Measurements from ENCODE around the gene FAM43A. TPM values are rescaled to one million over a fixed set of nuclear protein-coding genes. Genes with fewer than 3 reads are reported as not detected.
A peak's percentile ranks its signal among the peaks of the same experiment; 100 is the strongest.

The FAM43A gene
- total RNA-seq, 1 experiment from 2014 or later = 9.6 TPM

DNA sequence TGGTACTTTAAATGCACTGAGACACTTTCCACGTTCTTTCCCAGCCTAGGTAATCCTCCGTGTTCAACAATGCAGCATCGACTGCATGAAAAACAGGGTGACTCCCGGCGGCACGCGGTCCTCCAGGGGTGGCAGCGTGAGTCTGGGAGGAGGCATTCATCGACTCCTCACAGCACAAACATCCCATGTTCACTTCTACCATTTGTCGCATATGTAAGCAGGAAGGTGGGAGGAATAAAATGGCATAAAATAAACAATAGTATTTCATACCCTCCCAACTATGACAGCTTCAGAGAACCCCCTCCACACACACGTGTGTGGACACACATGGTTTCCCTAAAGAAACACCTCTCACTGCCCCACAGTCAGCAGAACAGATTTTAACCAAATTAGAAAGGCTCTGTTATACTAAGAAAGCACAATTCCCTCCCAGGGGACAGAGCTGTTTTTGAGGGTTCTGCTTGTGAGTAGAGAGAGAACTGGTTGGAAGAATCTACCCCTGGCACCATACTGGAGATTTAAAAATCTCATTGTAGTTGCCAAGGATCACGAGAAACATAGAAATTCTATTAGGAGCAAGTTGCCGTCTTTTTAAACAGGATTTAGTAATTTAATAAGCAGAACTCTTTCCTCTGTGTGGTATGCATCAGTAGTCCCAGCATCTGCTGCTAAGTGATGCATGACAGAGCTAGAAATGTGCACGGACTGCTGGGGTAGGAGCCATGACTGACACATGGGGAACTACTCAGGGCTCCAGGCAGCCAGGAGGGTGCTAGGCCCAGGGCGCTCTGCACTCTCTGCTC, 6.0 kb downstream of the FAM43A start:
- in situ Hi-C loops (cut with HindIII; ENCODE audit: low sequenced_read_pairs) = no loop called here

DNA sequence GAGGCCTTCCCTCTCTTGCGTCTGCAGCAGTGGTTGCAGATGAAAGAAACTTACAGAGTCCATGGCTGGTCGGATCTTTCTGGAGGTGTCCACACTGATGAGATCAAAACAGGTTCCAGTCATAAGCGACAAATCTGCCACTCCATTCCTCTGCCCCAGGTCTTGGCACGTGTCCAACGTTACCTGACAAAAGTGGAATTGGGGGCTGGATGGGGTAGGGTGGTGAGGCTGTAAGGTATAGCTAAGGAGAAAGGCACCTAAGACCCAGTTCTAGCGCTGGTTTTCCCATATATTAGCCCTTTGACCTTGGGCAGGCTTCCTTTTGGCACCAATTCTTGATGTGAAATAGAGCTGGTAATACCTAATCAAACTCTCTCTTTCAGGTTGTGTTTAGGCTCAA, 11.0 kb downstream of the FAM43A start:
- in situ Hi-C loops (cut with HindIII; ENCODE audit: low sequenced_read_pairs) = no loop called here
- DNase-seq (ENCODE audit: low spot score) = no peak

More for the DNA sequence above, 6.0 kb downstream of the FAM43A start:
- DNase-seq (ENCODE audit: low spot score) = no peak

GRCh38 chr3:194702545-194702944, 16.9 kb downstream of the FAM43A start:
- in situ Hi-C loops (cut with HindIII; ENCODE audit: low sequenced_read_pairs) = no loop called here
- DNase-seq (ENCODE audit: low spot score) = no peak

GRCh38 chr3:194705227-194705626, 19.5 kb downstream of the FAM43A start:
- in situ Hi-C loops (cut with HindIII; ENCODE audit: low sequenced_read_pairs) = no loop called here

DNA sequence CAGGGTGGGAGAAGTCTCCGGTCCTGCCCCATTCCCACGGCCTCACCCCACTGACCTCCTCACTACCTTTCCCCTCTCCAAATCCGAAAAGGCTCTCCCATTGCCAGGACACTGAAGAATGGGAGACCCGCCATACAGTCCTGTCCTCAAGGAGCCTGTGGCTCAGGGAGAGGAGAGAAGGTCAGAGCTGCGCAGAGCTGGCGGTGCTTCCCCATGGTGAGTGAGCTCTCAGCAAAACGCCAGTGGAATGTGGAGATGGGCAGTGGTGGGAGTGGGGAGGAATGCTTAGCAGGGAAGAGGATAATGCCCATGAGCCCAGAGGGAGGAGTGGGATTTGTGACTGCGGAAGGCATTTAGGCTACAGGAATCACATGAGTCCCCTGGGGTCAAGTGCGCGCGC, 20.1 kb downstream of the FAM43A start:
- in situ Hi-C loops (cut with HindIII; ENCODE audit: low sequenced_read_pairs) = no loop called here
- DNase-seq (ENCODE audit: low spot score) = no peak

More at GRCh38 chr3:194705227-194705626, 19.5 kb downstream of the FAM43A start:
- DNase-seq (ENCODE audit: low spot score) = no peak

DNA sequence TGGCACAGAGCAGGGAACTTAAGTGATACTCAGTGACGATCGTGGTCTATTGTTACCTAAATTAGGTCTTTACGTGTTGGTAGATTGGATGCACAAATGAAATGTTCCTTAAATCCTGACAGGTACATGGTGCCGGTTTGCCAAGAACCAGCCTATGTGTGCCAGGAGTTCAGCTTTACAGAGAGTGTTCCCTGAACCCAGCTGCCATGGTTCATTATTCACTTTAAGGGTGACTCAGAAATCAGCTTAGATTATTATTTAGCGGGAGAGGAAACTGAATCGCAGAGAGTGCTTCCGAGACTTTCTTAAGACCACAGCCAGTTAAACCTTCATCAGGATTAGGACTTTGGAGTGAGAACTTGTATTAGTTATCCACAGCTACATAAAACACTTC, 21.5 kb downstream of the FAM43A start:
- DNase-seq (ENCODE audit: low spot score) = no peak
- in situ Hi-C loops (cut with HindIII; ENCODE audit: low sequenced_read_pairs) = no loop called here

DNA sequence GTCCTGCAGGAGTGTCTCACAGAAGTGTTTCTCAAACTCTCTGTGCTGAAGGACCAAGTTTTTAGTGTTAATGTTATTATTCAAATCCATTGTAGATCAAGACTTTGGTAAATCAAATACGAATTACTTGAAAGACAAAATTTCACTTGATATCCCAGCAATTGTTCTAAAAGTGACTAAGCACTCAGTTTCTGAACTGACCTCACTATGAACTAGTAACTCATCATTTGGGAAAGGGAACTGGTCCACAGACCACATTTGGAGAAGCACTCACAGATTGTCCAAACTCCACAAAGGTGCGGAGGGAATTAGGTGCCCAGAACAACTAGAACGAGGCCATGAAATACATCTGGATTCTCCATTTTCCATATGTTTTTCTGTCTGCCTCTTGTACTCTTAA, 25.6 kb downstream of the FAM43A start:
- no peak for DNase-seq (ENCODE audit: low spot score)
- in situ Hi-C loops (cut with HindIII; ENCODE audit: low sequenced_read_pairs) = no loop called here

DNA sequence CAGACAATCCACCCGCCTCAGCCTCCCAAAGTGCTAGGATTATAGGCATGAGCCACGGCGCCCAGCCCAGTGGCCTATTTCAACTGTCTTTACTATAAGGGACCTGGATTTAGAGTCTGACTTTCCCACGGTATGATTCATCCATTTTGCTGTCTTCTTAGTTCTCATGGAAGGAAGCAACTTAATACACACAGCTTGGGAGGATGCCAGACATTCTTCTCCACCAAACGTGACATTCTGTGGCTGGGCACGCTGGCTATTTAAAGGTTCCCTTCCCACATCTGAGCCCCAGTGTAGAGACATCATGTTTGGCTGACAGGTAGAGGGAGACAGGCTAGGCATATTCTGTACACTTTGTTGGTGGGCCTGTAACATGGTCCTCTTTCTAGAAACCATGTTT, 26.2 kb downstream of the FAM43A start:
- in situ Hi-C loops (cut with HindIII; ENCODE audit: low sequenced_read_pairs) = no loop called here
- DNase-seq (ENCODE audit: low spot score) = no peak

- in situ Hi-C loops (cut with HindIII; ENCODE audit: low sequenced_read_pairs) = no loop called here
- no peak for DNase-seq (ENCODE audit: low spot score)
These were observed 27.8 kb downstream of the FAM43A start for GRCh38 chr3:194713299-194714136.

GRCh38 chr3:194714137-194714455, 28.4 kb downstream of the FAM43A start:
- no peak for DNase-seq (ENCODE audit: low spot score)
- in situ Hi-C loops (cut with HindIII; ENCODE audit: low sequenced_read_pairs) = no loop called here

GRCh38 chr3:194714564-194714963, 28.9 kb downstream of the FAM43A start:
- in situ Hi-C loops (cut with HindIII; ENCODE audit: low sequenced_read_pairs) = no loop called here
- DNase-seq (ENCODE audit: low spot score) = no peak

- no peak for DNase-seq (ENCODE audit: low spot score)
- in situ Hi-C loops (cut with HindIII; ENCODE audit: low sequenced_read_pairs) = no loop called here
These were observed 29.5 kb downstream of the FAM43A start for GRCh38 chr3:194715022-194715800.

GRCh38 chr3:194718079-194718478, 32.4 kb downstream of the FAM43A start:
- in situ Hi-C loops (cut with HindIII; ENCODE audit: low sequenced_read_pairs) = no loop called here
- peak; percentile 26 for DNase-seq (ENCODE audit: low spot score)

GRCh38 chr3:194720048-194720447, 34.4 kb downstream of the FAM43A start:
- no peak for DNase-seq (ENCODE audit: low spot score)
- in situ Hi-C loops (cut with HindIII; ENCODE audit: low sequenced_read_pairs) = no loop called here

GRCh38 chr3:194723846-194724618, 38.3 kb downstream of the FAM43A start:
- in situ Hi-C loops (cut with HindIII; ENCODE audit: low sequenced_read_pairs) = no loop called here
- no peak for DNase-seq (ENCODE audit: low spot score)

- in situ Hi-C loops (cut with HindIII; ENCODE audit: low sequenced_read_pairs) = no loop called here
- no peak for DNase-seq (ENCODE audit: low spot score)
These were observed 39.7 kb downstream of the FAM43A start for GRCh38 chr3:194725346-194725745.

DNA sequence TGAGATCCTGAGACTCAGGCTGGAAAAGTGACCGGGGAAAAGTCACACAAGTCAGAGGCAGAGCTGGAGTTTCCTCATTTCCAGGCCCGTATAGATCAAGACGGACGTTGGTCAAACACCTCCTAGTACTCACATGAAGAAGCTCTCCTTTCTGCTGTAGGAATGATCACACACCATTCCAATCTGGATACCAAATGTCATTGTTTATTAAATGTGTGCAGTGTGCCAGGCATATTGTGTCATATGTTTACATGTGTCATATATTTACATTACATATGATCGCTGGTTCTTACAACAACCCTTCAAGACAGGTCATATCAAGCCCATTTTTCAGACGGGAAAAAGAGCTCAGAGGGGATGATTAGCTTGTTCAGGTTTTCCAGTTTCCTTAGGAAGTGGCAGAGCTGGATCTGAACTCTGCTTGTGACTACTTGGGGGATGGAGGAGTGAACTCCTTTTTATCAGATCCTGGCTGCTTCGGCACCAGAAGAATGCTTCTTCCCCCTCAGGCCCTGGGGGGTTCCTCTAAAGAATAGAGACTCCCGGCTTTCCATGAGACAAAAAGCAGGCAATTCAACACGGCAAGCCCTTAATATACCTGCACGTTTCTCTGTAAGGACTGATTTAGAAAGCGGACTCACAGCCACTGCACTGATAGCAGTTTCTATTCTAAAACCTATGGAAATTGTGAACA, 41.9 kb downstream of the FAM43A start:
- in situ Hi-C loops (cut with HindIII; ENCODE audit: low sequenced_read_pairs) = no loop called here
- no peak for DNase-seq (ENCODE audit: low spot score)

DNA sequence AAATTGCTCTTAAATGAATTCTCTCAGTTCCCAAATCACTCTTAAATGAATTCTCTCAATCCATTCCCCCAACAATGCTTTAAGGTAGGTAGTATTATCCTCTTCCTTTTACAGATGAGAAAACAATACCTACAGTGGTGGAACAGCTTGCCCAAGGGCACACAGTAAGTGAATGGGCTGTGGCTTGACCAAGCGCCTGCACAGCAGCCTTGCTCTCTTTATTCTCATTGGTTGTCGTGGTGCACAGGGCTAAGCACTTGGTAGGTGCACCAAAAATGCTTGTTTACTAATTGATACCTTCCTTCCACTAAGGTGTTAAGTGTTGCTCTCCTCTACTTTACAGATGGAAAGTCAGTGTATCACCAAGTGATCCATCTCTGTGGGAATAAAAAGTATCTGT, 43.3 kb downstream of the FAM43A start:
- no peak for DNase-seq (ENCODE audit: low spot score)
- in situ Hi-C loops (cut with HindIII; ENCODE audit: low sequenced_read_pairs) = no loop called here

DNA sequence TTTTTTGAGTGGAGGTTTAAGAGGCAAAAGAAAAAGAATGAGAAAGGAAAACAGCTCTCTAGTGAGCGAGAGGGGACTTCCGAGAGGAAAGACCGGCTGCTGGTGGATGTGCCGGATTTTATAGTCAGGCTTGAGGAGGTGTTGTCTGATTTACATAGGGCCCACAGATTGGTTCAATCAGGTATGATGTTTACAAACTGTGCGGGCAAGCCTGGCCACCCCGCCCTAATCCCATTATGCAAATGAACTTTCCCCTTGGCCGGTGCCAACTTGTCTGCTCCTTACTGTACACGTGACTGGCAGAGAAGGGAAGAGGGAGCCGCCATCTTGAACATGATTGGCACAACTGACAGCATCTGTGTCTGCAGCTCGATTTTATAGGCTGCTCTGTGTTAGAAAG, 44.7 kb downstream of the FAM43A start:
- DNase-seq (ENCODE audit: low spot score) = no peak
- in situ Hi-C loops (cut with HindIII; ENCODE audit: low sequenced_read_pairs) = no loop called here
